HS-5 (cell line): ENCODE results near the gene VWF.

ENCODE experiments used
- DNase-seq: peaks from one replicate; pipeline ENCODE4 v3.0.0-alpha.2; 2012; ENCODE audit warnings: low read depth

VWF gene

GRCh38 chr12:5977556-5977955 lies 146.9 kb downstream of the VWF start:
- DNase-seq, result no peak

- DNase-seq, result no peak
Observed at GRCh38 chr12:5976711-5977110, 147.8 kb downstream of the VWF start.

GRCh38 chr12:5976196-5976595 lies 148.3 kb downstream of the VWF start:
- DNase-seq, result no peak

DNA sequence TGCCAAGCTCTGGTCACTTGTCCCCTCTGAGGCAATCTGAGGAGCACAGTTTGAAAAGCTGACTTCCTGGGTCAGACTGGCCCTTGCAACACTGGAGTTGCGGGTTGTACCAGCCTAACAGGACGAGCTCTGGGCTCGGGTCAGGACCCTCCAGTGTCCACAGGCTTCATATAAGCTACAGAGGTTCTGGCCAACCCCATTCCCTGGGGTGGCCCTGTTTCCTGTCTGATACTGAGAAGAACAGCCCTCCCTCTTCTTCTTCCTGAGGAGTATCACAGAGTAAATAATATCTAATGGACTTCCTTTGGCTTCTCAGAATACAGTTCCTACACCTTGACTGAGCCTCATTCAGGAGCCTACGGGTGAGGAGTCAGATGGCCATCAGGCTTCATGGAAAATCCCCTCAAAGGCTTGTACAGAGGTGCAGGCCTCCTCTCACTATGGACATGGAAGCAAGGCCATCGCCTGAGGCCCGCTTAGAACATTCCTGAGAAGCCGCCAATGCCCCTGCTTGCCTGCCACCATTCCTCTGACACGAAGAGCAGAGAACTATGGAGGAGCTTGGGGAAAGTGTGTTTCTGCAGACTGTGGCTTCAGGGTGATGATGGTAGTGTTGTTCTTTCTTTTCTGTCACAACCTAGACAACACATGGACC lies 150.9 kb downstream of the VWF start:
- DNase-seq, result no peak

DNA sequence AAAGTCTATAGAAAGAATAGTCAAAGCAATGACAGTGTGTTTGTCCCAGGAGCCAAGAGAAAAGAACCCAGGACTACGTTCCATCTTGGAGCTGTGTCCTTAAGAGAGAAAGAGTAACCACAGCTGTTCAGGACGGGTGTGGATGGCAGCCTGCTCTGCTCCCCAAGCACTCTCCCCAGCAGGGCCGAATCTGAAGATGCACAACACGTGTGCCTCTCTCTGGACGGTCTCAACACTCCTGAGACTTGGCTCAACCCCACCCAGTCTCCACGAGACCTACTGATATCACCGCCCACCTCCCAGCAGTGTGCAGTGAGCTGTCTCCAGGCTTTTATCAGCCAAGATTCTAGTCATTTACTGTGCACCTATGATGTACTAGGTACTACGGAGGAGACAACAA lies 152.1 kb downstream of the VWF start:
- no peak for DNase-seq

DNA sequence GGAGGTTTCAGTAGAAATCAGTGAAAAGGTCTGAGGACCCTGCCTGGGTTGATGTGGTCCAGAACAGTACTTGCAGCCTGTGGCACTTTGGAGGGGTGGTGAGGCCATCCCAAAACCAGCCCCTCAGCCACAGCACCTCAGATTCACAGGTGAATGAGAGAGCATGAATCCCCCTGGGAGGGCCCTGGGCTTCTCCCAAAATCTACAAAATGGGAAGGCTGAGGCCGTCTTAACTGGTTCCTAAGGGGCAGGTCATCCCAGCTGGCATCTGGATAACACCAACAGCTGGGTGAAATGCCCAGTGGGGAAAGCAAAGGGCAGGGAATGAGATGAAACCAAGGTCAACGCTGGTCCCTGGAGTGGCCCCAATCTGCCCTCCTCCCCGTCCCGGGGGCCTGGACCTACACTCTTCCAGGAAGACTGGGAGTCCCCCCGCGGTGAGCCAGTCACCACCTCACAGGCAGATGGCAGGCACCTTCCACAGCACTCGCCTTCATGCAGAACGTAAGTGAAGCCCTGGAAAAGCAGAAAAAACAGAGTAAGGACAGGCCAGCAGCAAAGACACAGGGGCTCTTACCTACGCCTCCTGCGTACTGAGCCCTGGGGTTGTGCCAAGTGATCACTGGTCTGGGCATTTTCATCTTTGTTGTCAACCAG lies 153.1 kb downstream of the VWF start:
- DNase-seq, result no peak

DNA sequence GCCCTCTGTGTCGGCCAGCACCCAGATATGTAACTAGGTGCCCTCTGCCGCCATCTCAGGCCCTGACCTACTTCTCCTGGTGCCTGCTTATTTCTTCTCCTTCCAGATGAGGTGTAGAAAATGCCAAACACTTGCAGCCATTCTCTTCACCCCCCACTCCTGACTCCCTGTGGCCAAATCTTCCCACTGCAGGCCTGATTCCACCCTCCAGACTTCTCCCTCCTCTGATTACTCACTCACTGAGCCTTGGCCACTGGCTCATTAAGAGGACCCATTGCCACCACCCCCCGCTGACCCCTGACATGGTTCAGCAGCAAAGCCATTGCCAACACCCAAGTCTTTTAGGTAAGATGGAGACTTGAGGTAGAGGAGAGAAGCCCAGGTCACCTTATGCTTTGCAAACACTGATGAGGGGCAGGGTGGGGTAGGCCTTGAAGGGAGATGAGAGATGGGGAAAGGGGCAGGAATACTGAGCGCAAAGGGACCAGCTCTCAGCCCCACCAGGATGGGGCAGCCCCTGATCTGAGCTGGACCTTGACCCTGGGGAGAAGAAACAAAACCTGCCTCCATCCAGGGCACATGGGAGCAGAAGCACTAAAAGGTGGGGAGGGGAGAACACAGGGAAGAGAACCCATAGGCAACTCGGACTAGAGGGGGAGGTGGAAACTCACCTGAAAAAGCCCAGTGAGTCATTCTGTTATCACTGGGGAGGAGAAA lies 154.3 kb downstream of the VWF start:
- DNase-seq, result no peak

DNA sequence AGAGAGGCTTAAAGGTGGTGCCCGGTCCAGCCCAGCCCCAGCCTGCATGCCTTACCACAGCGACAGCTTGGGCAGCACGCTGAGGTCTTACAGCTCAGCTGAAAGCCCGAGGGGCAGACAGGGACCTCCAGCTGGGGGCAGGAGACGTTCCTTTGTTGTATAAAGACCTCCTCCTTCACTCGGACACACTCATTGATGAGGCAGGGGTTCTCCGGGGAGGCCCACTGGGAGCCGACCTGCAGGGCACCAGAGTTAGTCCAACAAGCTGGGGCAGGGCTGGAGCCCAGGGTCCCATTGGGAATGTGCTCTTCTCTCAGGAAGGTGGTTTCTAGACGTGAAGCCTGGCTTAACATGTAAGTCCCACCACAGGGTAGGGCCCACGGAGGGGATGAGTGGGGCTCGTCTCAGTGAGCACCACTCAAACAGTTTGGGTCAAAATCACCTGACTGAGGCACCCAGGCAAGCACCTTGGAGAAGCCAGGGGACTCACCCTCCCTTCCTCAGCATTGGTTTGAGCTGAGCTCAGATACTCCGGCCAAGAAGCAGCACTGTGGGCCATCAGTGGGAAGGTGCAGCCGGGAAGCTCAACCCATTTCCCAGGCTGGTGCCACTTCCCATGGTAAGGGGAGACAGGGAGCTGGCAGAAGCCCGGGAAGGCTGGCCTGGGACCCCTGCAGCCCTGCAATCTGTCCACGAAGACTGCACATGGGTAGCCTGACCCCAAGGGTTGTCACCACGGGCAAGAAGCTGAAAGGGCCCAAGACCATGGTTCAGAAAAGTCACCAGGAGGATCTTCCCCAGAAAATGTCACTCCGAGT lies 155.1 kb downstream of the VWF start:
- DNase-seq, result no peak

GRCh38 chr12:5967645-5968415 lies 156.6 kb downstream of the VWF start:
- DNase-seq, result no peak

DNA sequence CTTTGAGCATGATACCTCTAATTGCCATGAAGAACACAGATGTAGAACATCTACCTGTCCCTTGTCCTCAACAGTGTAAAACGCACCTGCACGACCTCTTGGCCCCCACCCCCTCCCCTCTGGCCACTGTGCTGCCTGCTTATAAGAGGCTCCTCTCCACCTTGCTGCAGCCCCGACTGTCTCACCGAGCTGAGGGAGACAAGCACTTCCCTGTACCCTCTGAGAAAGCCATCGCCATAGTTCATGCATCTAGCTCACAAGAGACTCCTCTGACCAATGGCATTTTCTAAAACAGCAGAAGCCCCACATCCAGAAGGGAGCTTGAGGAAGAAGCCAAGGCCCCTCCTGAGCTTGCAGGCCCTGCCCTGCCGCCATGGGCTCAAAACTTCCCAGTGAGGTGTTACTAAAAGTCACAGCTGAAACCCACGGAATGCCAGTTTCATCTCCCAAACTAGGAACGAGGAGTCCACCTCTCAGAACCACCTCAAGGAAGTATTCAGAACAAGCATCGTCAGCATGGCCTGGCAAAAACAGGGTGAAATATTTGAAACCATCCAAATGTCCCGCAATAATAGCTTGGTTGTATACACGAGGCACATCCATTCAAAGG lies 157.9 kb downstream of the VWF start:
- DNase-seq, result no peak

DNA sequence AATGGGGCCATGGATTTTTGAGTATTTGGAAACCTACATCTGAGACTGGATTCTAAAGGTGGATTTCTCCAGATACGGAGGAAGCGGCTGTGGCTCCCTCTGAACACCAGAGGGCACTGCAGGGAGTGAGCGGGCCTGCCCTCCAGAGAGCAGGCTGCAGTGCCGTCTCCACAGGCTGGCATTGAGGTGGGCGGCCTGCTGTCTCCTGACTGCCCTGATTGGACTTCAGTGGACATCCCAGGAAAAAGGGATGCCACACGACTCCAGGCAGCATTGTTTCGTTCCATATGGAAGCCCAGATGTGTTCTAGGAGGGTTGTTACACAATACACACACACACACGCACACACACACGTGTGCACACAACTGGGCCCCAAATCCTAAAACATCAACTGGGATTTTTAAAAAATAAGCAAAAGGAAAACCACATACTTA lies 158.5 kb downstream of the VWF start:
- DNase-seq, result peak; percentile 15

- DNase-seq, result no peak
Observed at GRCh38 chr12:5964913-5965900, 159.3 kb downstream of the VWF start.

DNA sequence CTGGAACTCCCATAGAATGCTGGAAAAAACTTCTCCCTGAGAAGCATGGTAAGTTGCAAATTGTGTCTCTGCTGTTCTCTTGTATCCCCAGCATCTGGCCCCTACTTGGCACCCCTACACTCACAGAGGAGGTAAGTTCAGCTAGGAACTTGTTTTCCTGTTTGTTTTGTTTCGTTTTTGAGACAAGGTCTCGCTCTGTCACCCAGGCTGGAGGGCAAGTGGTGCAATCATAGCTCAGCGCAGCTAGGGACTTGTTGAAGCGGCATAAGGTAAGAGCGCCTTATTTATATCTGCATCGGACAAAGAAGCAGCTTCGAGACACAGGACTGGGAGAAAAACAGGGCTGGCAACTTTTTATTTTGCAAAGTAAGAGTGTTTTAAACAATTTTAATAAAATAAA lies 161.0 kb downstream of the VWF start:
- DNase-seq, result no peak

GRCh38 chr12:5960783-5961182 lies 163.7 kb downstream of the VWF start:
- DNase-seq, result no peak

DNA sequence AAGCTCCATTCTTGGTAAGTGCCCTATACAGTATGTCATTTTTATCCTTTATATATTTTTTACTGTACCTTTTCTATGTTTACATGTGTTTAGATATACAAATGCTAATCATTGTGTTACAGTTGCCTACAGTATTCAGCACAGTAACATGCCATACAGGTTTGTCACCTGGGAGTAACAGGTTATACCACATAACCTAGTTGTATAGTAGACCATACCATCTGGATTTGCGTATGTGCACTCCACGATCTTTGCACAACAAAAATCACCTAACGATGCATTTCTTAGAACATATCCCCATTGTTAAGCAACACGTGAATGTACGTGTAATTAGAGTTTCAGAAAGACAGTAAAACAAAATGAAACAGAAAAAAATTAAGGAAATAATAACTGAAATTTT lies 167.5 kb downstream of the VWF start:
- DNase-seq, result no peak

DNA sequence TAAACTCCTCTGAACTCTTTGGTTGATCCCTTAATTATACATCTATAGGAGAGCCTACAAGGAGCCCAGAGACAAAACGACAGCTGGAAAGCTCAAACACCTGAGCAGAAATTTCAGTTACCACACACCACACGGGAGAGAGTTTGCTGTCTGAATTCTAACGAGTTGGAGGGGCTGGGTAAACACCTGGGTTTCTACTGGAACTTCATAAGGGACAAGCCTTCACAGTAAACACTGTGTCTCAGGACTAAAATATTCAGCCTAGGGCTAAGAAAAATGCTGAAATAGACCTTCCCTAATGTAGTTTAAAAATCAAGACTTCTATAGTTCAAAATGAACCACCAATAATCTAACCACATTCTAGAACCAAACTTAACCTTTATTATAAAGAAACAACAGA lies 169.8 kb downstream of the VWF start:
- DNase-seq, result no peak

DNA sequence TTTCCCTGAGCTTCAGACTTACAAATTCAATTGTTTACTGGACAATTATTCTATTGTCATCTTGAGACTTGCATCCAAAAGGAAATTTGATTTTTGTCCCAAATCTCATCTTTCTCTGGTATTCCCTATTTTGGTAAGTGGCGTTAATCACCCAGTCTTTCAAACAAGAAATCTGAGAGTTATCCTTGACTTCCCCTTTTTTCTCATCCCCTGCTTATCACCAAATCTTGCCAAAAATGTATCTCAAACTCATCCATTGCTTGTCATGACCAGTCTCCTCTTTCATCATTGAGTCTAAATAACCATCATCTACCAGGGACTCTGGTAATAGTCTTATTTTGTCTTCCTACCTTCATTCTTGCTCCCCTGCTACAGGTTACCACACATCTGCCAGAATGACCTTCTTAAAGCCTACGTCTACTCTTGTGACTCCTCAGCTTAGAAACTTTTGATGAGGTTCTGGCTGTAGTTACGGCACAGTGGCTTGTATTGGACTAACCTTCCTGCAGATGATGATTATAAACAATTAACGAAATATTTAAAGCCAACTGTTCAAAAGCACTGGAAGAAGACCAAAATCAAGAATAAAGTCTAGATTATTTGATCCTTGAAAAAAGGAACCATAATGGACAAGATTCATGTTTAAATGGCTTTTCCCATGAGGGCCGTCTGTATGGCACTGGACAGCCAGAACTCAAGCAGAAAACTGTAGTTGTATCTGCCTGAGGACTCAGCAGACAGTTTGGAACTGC lies 170.5 kb downstream of the VWF start:
- DNase-seq, result no peak

GRCh38 chr12:5952031-5952430 lies 172.4 kb downstream of the VWF start:
- no peak for DNase-seq

GRCh38 chr12:5948696-5949095 lies 175.8 kb downstream of the VWF start:
- no peak for DNase-seq
